GM13977 (cell line): ENCODE measurements around the gene NALCN.

Source experiments
- DNase-seq: peaks from one replicate; pipeline ENCODE4 v3.0.0; 2012; ENCODE audit warnings: low spot score
- in situ Hi-C: fragments of 300-500 bp; cut with MboI; formaldehyde crosslinking; loops from one replicate; pipeline ENCODE4 v1.12.0; 2022; ENCODE audit warnings: low sequenced_read_pairs, low pct_unique_long_range_greater_than_20kb, mixed read lengths, inconsistent platforms; ENCODE audit not compliant: unreplicated experiment
- TF ChIP-seq, protein P1 (sequence below): IDR thresholded peaks from 2 replicates; pipeline ENCODE4 v1.5.1; 2012; ENCODE audit warnings: mild to moderate bottlenecking, control low read depth; ENCODE audit not compliant: insufficient read depth; ENCODE audit errors: extremely low read depth, missing control alignments

The NALCN gene

DNA sequence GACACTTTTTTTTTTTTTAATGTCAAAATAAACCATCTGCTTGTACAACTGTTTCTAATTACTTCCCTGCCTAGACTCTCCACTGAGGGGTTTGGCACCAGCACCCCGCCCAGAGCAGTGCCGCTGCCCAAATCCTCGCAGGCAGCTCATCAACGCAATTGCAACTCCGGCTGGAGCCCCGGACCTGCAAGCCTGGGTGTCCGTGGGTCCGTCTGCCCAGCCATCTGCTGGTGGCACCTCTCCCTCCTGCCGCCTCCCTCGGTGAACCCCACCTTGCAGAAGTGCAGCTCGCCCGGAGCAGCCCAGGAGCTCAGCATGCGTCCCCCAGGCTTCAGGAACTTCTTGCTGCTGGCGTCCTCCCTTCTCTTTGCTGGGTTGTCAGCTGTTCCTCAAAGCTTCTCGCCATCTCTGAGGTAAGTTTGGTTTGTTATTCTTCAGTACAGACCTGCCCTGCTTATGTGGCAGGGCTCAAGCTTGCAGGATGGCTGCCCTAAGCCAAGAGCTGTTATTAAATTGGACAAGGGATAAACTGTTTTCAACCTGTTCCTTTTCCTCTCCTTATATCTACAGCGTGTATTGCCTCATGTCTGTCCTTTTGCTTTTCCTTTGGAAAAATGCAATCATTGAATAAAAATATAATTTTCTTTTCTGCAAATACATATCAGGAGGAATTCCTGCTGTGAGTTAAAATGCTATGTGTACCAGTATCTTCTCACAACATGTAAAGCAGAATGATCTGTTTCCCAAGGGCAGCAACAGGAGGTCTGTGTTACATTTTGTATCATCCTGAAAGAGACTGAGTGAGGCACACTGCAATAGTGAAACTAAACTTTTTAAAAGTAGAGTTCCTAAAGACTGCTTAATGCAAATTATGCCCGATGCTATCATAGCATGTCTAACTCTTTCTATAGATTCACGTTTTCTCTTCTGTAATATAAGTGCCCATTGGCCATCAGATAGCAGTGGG, 36.5 kb upstream of the NALCN start, which contains the start of gene ITGBL1:
ITGBL1 (plus strand) TSS at position 157 of the 967 bp plus-strand sequence; CDS start at position 316, 159 bp downstream.
- in situ Hi-C loops, result no loop called here
- TF ChIP-seq, protein P1, sequence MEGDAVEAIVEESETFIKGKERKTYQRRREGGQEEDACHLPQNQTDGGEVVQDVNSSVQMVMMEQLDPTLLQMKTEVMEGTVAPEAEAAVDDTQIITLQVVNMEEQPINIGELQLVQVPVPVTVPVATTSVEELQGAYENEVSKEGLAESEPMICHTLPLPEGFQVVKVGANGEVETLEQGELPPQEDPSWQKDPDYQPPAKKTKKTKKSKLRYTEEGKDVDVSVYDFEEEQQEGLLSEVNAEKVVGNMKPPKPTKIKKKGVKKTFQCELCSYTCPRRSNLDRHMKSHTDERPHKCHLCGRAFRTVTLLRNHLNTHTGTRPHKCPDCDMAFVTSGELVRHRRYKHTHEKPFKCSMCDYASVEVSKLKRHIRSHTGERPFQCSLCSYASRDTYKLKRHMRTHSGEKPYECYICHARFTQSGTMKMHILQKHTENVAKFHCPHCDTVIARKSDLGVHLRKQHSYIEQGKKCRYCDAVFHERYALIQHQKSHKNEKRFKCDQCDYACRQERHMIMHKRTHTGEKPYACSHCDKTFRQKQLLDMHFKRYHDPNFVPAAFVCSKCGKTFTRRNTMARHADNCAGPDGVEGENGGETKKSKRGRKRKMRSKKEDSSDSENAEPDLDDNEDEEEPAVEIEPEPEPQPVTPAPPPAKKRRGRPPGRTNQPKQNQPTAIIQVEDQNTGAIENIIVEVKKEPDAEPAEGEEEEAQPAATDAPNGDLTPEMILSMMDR, result no peak
- DNase-seq, result peak; percentile 40

DNA sequence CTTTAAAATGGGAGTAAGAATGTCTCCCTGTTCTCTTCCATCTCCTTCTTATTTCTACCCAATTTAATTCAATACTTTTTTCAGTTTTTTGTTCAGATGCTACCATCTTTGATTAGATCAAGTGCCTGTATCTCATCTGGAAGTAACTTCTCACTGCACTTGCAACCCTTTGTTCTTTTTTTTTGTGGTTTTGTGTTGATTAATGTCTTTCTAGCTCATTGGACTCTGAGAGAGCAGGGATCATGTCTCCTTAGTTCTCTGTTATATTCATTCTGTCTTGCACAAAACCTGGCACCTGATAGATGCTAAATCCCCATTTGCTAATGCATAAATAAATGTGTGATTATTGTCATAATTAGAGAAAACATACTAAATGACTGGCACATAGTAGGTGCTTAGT, 35.3 kb upstream of the NALCN start:
- TF ChIP-seq, protein P1, result no peak
- no peak for DNase-seq
- in situ Hi-C loops, result no loop called here

GRCh38 chr13:101450749-101451130, 34.4 kb upstream of the NALCN start:
- TF ChIP-seq, protein P1, result no peak
- DNase-seq, result no peak
- in situ Hi-C loops, result no loop called here

DNA sequence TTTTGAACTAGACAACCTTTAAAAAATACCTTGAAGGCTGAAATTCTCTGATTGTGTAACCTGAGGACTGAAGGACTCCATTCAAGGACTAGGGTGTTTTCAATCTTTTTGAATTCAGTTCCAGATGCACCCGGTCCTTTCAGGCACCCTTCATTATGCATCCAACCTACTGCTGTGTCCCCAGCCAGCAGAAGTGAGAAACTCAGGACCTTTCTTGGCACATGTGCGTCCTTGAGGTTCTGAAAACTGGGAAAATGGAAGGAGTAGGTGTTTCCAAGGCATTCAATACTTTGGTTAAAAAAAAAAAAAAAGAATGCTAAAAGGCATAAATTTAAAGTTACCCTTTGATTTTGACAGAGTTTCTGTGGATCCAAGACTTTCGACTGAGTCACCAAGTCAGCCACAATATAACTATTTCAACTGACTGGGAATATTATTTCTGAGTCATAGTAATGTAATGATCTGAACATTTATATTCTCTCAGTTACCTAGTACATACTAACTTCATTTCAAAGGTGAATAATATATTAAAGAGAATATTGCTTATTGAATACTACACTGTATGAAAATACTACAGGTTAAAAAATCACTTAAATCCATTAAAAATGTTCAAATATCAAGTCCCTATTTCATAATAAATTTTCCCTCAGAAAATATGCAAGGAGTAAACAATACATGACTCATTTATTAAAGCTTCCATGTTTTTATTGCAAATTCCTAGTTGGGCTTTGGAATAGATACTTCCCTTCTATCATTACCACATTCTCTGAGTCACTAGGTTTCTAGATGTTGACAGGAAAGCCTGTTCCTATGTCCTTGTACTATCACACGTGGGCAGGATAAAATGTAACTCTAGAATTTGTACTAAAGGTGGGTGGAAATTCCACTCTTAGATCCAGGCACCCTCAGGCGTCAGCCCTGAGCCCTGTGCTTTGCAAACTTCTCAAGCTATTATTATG, 33.8 kb upstream of the NALCN start:
- TF ChIP-seq, protein P1, result no peak
- DNase-seq, result no peak
- in situ Hi-C loops, result no loop called here

GRCh38 chr13:101447852-101448251, 31.5 kb upstream of the NALCN start:
- TF ChIP-seq, protein P1, result no peak

GRCh38 chr13:101434486-101434885, 18.2 kb upstream of the NALCN start:
- TF ChIP-seq, protein P1, result no peak
- in situ Hi-C loops, result no loop called here
- no peak for DNase-seq

More at GRCh38 chr13:101447852-101448251, 31.5 kb upstream of the NALCN start:
- no peak for DNase-seq
- in situ Hi-C loops, result no loop called here
